HT1080 (cell line): ENCODE results near the gene ARHGAP26. TPM values are rescaled to one million over a fixed set of nuclear protein-coding genes. Genes with fewer than 3 reads are reported as not detected.

Experiments
- DNase-seq: peaks from one replicate; pipeline ENCODE4 v3.0.0-alpha.2; 2015; ENCODE audit warnings: low read depth
- total RNA-seq: library from RNA; depleted of rRNA; stranded (reverse); fragments of >200 nt; shearing (Covaris generic); gene quantifications from 2 replicates; pipeline ENCODE4 v1.2.3, GENCODE V29; 2014

The ARHGAP26 gene
- total RNA-seq, 1 experiment from 2014 or later: 9.9 TPM

DNA sequence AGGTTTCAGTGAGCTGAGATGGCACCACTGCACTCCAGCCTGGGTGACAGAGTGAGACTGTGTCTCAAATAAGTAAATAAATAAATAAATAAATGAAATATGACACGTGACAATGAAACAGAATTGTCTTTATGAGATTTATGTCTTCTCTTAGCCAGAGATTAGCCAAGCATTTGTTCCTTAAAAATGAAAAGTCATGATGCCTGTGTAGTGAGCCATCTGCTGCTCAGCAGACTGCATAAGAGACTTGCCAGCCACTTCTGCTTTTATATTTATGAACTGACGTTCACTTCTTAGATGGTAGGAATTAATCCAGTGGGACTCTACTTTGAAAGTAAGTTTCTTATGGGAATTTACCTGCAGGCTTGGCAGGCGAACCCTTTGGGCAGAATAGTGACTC lies 405.9 kb downstream of the ARHGAP26 start:
- DNase-seq: no peak

DNA sequence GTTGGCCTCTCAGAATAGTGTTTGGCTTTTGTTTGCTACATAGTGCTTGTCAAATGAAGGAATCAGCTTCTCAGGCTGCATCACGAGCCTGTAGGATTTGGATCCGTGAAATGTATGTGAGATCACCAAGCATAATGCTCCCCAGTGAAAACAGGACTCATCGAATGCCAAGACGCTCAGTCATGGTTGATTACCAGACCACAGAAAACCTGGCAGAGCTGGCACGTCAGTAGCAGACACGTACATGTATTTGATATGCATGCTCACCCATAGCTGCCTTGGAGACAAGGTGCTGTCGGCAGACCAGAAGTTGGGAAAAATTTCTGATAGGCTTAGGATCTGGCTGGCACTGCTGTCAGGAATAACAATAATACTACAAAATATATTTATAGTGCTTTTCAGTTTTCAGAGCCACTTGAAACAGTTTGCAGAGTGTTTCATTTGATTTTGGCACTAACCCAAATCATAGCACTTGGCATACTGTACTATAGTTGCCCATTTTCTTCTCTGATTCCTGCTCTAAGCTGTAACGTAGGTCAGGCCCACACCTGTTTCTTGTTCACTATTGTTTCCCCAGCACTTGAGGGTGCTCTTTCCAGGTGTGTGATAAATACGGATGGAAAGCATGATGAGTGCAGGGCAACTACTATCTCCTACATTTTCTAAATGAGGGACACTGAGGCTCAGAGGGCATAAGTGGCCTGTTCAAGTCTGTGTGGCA lies 407.2 kb downstream of the ARHGAP26 start:
- DNase-seq: peak; percentile 98

DNA sequence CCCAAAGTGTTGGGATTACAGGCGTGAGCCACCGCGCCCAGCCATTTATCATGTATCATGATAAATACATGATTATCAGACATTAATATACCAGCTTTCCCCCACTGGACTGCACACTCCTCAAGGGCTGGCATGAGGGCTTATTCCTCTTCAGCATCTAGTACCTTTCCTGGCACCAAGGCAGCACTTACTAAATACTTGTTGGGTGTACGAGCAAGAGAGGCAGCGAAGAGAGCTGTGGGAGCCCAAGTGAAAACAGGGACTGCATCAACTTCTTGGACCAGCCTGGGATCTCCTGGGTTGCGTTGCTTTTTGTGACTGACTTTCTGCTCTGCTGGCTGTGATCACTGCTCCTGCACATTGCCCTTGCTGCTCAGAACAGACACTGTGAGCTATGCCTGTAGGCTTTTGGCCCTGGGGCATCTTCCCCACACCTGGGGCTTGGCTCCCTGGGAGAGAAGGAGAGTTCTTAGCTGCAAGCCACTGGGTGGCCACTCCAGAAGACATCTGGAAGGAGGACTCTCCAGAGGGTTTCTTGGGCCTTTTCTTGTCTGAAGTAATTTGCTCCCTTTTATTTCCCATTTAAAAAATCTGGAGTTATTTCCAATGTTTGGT lies 409.1 kb downstream of the ARHGAP26 start:
- DNase-seq: no peak

DNA sequence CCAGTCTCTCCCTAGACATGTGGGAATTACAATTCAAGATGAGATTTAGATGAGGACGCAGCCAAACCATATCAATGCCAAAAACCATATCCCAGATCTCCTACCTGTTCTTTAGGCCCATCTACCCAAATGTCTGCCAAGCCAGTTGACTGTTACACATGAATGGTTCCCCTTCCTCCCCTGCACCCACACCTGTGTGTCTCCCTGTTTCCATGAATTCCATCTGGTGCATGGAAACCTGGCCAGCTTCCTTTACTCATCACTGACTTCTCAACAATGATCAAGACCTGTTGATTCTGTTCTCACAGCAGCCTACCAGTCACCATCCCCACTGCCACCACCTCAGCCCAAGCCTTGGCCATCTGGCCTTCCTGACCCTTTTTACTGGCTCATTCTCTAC lies 410.6 kb downstream of the ARHGAP26 start:
- no peak for DNase-seq

DNA sequence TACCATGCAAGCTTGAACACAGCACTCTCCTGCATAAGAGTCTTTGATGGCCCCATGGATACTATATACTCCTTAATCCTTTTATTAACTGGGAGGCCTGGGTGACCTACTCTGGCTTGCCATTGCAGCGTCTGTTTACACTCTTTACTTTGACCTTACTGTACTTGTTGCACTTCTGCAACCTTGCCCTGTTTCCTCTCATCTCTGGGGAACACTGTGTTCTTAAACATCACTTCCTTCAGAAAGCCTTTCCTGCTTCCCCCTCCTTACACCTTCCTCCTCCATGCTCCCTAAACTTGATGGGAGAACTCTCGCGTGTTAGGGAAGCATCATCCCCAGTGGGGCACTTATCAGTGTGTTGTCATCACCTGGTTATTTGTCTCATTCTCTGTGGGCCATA lies 411.0 kb downstream of the ARHGAP26 start:
- no peak for DNase-seq

DNA sequence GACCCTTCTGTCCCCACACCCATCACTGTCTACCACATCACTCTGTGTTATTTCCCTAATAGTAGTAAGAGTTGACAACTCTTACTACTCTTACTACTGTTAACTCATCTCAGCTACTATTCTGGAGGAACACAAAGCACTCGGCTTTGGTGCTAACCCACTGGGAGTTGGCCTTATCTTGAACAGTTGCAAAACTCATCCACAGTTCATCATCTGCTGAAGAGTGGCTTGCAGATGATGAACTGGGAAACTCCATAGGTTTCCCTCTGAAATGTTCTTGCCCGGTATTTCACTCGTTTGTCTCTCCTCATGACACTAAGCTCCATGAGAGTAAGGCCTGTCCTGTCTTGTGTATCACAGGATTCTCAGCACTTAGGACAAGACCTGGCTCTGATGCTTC lies 411.9 kb downstream of the ARHGAP26 start:
- no peak for DNase-seq

DNA sequence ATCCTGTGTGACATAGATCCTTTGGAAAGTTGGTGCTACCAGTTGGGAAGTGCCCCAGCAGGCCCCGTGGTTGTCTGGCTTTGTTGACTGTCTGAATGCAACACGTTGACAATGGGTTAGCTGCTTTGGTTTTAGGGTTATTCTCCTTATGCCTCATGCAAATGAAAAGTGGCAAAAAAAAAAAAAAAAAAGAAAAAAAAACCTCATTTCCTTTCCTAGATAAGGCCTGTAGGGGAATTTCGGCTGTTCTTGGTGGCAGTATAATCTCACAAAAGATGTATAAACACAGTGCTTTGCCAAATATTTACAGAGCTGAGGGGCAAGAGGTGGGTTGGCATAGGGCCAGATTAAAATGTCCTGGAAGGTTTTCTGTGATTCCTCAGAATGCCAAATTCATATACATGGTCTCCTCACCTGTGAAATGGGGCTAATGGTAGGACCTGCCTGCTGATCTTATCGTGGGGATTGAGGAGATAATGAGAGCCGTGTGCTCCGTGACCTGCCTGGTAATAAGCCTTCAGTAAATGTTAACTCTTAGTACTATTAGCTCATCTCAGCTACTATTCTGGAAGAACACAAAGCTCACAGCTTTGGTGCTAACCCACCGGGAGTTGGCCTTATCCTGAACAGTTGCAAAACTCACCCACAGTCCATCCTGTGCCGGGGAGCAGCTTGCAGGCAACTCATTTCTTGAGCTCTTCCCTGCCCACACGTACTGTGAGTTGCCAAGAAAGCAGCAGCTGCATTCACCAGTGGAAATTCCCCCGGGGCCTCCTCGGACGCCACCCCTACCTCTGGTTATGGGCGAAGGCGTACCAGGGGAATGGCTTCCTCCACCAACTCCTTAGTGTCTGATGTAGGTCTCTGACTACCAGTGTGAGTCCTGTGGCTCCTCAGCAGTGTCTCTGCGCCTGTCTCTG lies 413.0 kb downstream of the ARHGAP26 start:
- DNase-seq: no peak

DNA sequence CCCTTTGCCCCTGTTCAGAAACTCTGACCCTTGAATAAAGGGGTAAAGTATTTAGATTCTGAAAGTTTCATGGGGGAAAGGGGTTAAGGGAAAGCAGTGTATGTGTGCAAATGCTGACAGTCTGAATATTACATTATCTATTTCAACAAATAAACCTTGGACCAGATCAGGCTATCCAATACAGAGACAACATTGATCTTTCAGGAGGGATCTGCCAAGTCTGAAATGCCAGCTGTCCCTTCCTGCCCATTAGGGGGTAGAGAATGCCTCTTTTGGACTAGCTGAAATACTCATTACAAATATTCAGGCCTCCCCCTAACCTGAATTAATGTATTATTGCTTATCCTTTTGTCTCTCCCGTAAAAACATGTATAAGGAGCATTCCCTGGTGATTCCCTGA lies 413.8 kb downstream of the ARHGAP26 start:
- no peak for DNase-seq

DNA sequence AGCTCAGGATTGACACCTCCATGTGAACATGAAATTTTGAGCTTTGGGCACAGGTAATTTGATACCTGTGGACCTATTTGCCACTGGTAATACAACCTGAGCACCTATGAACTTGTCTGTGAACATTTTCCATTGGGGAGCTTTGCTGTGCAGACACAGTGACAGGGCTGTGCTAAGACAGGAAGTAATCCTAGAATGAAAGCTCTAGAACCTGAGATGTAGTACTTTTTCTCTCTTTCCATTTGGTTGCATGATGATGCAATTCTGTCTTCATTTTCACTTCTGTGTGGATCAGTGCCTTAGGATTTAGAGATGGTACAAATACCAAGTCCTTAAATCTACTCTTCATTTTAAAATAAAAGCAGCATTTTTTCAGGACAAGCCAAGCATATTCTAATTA lies 416.4 kb downstream of the ARHGAP26 start:
- no peak for DNase-seq

DNA sequence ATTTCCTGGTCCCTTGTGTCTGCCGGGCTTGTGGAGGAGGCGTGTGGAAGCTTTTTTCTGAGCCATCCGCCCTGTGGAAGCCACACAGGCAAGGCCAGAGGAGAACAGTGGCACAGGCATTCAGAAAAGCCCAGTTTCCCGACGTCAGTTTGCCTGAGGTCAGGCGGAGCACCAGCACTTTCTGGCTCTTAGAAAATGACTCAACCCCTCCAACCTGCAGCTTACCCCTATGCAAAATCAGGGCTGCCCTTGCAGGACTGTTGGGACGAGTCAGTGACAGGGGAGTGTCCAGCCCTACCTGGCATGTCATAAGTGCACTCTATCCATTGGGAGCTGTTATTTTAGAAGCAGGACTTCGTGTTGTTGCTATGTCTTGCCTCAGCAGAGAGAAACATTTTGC lies 417.3 kb downstream of the ARHGAP26 start:
- no peak for DNase-seq

DNA sequence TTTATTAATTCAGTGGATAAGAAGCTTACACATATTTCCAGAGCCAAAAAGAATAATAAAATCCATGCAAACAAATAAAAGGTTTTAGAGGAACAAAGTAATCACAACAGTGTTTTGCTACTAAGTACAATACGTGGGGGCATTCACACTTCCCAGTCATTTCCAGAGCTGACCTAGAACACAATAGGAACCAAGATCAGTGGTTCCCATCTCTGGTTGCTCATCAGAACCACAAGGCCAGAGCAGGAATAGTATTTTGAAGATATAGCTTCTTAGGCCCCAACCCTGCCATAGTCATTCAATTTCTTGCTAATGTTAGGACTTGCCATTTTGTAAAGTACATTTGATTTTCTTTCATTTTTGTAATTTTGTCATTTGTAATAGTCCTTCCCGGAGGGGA lies 417.9 kb downstream of the ARHGAP26 start:
- no peak for DNase-seq

DNA sequence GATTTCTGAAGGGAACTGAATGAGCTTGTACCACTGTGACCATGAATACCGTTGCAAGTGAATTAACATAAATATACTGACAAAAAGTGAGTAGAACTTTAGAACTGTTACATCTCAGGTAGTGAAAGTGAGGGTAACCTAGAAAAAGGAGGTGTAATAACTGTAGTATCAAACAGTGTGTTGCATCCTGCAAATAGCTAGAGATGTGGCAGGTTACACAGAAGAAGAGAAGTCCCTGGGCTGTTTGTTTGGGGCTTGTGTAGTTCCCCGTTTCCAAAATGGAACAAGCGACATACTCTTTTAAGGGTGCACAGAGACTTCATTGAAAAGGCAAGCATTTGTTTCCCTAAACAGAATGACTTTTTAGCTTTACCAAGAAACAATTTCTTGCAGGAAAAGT lies 418.5 kb downstream of the ARHGAP26 start:
- no peak for DNase-seq

DNA sequence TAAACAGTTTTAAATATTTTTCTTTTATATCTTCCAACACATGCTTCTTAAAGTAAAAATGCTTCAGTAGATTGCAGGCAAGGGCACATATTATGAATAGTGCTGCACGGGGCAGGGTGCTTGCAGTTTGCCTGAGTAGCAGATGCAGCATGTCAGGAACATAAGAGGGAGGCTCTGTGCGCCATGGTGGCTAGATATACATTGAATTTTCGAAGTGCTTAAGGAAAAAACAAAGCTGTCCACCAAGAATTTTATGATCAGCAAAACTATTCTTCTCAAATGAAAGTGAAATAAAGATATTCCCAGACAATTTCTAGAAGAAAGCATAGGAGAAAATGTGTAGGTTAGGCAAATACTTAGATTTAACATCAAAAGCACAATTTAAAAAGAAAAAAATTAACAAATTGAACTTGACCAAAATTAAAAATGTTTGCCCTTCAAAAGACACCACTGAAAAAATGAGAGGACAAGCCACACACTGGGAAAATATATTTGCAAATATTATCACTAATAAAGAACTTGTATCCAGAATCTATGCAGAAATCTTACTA lies 420.2 kb downstream of the ARHGAP26 start:
- DNase-seq: no peak

DNA sequence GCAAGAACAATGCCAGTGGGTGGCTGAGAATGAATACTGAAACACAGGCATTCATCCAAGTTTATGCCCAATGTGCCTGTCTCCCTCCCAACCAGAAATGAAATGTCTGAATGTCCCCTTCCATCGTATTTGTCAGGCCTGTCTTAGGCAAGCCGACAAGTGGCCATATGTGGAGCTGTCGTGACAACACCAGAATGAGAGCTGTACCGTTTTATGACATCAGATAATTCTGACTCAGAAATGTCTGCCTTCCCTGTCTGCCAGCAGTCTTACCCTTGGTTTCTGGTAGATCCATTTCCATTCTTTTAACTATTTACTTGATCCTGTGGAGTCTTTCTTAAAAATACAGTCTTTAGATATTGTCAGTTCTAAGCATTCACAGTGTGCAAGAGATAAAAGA lies 421.5 kb downstream of the ARHGAP26 start:
- DNase-seq: no peak

DNA sequence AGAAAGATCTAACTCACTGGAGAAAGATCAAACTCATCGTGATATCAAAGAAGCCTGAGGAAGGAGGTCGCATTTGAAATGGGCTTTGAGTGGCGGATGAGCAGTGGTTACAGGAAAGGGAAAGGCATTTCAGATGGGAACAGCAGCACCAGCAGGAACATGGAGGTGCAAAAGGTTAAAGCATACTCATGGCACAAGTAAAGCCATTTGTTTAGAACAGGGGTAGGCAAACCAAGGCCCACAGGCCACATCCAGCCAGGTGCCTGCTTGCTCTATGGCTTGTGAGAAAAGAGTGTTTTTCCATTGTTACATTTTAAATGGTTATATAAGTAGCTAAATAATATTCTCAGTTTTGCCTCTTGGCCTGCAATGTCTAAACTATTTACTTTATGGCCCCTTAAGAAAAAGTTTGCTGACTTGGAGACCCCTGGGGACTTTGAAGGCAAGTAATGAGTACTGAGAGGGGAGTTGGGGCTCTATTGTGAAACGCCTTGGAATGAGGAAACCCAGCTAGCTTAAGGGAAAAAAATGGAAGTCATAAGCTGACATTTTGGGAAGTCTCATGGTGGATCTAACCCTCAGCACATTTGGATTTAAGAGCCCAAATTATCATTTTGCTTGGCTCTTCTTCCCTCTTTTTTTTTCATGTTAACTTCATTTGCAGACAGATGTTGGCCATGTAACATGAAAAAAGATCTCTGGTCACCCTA lies 422.2 kb downstream of the ARHGAP26 start:
- DNase-seq: no peak

DNA sequence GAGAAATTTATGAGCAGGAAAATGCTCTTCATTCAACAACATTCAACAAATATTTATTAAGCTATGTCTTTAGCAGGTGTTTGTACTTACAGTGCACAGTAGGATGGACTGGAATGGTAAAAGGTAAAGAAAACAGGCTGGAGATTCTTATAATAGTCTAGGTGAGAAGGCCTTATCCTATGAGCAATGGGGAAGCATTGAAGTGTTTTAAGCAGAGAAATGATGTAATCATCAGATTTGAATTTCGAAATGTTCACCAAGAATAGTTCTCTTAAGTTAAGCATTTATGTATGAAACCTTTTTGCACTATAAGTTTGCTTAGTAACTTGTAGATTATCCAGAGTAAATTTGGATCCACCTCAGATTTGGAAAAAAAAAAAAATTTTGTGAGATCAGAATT lies 424.0 kb downstream of the ARHGAP26 start:
- no peak for DNase-seq

DNA sequence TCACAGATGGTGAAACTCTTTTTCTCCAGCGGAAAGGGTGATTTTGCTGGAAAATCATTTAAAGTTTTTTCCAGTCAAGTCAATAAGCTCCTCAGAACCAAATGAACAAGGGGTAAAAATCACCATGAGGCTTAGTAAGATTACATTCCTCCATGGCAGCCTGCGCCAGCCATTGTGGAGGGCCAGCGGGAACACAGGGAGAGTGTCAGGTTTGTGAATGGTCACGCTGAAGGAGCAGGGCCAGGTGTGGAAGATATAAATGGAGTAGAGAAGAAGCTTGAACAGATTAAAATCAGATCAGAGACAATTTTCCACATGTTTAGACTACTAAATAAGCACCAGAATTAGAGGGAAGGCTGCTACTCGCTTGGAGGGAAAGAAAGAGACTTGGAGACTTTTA lies 424.5 kb downstream of the ARHGAP26 start:
- DNase-seq: no peak

DNA sequence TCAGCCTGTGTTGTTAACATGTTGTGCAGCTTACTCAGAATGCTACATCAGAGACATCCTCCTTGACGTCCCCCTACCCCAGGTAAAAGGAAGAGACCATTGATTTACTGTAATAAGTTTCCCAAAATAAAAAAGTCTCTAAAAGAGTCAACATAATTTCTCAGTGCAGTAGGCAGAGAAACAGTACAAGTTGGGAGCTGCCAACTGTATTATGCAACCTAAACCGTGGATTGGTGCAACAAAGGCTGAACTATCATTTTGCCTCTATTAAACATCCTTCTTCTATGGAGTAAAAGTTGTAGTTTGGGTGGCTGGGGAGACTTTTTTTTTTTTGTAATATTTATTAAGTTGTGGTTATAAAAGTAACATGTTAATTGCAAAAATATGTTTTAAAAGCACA lies 425.3 kb downstream of the ARHGAP26 start:
- no peak for DNase-seq

DNA sequence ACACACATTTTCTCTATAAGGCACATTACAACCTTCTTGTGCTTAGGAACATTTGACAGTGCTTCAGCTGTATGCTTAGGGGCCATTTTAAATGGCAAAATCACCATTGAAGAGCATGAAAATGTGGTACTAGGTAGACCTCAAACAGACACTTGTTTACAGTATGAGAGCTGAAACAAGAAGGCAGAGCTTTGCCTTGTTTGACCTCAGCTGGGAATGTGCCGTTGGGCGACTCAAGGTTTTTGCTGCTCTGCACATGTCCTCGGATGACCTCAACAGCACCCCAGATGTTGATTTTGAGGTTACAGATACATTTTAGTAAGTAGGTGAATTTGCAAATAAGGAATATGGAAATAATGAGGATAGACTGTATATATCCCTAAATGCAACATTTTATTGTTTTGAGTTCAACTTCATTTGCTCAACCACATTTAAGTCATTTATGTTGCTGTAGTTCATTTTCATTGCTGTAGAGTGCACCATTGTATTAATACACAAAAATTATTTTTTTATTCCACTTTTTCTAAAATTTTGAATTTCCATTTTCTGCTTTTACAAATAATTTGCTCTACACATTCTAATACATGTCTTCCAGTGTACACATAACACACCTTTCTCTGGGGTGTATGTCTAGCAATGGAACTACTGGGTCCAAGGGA lies 426.6 kb downstream of the ARHGAP26 start:
- no peak for DNase-seq

DNA sequence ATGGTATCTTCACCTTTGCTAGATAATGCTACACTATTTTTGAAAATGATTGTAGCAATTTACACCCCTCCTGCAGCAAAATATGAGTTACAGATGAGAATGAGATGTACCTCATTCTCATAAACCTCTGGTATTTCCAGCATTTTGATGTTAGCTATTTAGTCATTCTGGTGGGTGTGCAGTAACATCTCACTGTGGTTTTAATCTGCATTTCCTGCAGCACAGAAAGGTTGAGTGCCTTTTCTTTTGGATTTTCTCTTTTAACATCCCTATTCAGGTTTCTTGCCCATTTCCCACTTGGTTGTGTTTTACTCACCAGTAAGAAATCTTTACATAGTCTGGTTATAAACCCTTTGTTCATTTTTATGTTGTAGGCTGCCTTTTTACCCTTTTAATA lies 427.1 kb downstream of the ARHGAP26 start:
- DNase-seq: peak; percentile 34

DNA sequence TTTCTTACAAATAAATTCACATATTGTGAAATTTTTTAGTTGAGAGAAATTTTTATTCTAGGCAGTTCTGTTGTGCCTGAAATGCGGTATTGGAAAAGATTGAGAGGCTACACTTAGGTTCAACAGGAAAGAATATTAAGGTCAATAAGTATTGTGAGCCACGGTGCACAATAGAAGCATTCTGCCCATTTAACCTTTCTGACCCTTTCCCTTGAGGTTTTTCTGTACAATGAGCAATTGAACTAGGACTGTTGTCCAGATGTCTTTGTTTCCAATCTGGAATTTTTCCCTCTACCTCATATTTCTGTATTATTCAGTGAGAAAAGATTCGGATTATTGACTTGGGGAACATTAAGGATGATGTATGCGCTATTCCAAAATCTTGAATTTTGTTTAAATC lies 428.2 kb downstream of the ARHGAP26 start:
- peak; percentile 28 for DNase-seq
